Testis (tissue), 2 donors: ENCODE results near the gene FCMR.

ENCODE experiments used
- POLR2A ChIP-seq: fragments of 450-650 bp; IDR thresholded peaks from one replicate; pipeline ENCODE4 v1.6.1; 2017; ENCODE audit warnings: antibody characterized with exemption, mild to moderate bottlenecking, moderate library complexity
- TF ChIP-seq, protein P1 (sequence below), 3 experiments: fragments of 450-650 bp in 2 of 3; fragments of 200-600 bp in 1 of 3; sonication (generic) in 1 of 3; IDR thresholded peaks; one replicate each; pipeline ENCODE4 v1.5.1; 2016 to 2019; ENCODE audit warnings: antibody characterized with exemption in 3 of 3, mild to moderate bottlenecking in 2 of 3, moderate library complexity in 1 of 3

DNA sequence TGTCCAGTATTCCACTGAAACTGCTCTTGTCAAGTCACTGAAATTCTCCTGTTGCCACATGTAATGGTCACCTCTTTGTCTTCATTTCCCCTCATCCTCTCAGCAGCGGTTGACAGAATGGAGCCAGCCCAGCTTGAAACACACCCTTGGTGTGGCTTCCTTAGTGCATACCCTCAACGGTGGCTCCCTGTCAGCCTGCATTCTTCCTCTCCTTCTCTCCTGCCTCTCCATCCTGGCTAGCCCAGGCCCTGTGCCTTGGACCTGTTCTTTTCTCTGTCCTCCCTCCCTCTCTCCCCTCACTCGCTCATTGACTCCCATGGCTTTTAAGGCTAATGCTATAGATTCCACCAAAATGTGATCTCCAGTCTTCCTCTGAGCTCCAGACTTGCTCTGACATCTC, 3.7 kb downstream of the FCMR start:
- TF ChIP-seq POLR2A = no peak
- TF ChIP-seq, protein P1, sequence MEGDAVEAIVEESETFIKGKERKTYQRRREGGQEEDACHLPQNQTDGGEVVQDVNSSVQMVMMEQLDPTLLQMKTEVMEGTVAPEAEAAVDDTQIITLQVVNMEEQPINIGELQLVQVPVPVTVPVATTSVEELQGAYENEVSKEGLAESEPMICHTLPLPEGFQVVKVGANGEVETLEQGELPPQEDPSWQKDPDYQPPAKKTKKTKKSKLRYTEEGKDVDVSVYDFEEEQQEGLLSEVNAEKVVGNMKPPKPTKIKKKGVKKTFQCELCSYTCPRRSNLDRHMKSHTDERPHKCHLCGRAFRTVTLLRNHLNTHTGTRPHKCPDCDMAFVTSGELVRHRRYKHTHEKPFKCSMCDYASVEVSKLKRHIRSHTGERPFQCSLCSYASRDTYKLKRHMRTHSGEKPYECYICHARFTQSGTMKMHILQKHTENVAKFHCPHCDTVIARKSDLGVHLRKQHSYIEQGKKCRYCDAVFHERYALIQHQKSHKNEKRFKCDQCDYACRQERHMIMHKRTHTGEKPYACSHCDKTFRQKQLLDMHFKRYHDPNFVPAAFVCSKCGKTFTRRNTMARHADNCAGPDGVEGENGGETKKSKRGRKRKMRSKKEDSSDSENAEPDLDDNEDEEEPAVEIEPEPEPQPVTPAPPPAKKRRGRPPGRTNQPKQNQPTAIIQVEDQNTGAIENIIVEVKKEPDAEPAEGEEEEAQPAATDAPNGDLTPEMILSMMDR (IDR thresholded peaks at IDR 0.05) = no peak
